Occipital lobe (tissue), 2 donors: ENCODE results near the gene PSAP. TPM values are rescaled to one million over a fixed set of nuclear protein-coding genes. Genes with fewer than 3 reads are reported as not detected.

ENCODE experiments used
- DNase-seq: peaks from one replicate; lab custom pipeline; 2025; lab: John Stamatoyannopoulos, UW
- total RNA-seq: library from RNA; depleted of rRNA; stranded (reverse); fragments of >200 nt; gene quantifications from one replicate; pipeline ENCODE4 v1.2.3, GENCODE V29; 2014

Gene PSAP
- total RNA-seq, 1 donor from 2014 or later: 385 TPM

DNA sequence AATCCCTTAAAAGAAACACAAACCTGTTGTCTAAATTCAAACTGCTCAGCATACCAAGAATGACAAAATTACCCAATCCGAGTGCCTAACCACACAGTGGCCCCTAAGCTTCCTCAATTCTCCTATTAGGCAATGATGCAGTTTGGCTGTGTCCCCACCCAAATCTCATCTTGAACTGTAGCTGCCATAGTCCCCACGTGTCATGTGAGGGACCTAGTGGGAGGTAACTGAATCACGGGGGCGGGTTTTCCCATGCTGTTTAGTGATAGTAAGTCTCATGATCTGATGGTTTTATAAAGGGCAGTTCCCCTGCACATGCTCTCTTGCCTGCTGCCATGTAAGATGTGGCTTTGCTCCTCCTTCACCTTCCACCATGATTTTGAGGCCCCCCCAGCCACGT is 21.9 kb downstream of the PSAP start:
- no peak for DNase-seq

DNA sequence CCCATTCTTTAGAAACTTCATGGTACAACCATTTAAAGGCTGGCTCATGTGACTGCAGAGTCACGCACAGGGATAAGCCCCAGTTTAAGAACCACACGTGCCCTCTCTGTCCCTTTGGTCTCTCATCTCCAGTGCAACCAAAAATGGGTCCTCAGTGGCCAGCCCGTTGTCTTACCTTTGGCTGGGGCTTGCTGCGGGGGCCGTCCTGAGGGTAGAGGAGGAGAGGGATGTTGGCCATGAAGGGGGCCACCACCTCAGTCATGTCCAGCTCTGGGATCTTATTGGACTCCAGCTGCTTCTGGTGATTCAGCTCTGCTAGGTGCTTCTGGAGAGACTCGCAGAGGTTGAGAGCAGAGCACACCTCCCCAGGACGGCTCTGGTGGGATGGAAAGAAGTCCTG is 22.3 kb downstream of the PSAP start:
- DNase-seq: no peak

DNA sequence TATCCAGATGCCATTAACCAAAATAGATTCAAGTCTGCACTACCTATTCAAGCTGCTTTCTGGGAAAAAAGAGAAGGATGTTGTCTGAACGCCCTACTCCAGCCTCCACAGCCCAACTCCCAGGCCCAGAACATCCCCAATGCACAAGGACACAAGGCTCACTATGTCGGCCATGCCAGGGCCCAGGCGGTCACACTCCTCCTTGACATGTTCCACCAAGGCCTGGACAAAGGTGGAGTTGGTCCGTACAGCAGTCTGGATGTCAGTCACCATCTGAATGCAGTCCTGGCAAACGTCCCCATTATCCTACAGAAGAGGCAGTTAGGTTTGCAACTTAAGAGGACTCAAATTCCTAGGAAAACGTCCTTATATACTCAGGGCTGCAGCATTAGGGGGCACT is 23.2 kb downstream of the PSAP start:
- DNase-seq: no peak

DNA sequence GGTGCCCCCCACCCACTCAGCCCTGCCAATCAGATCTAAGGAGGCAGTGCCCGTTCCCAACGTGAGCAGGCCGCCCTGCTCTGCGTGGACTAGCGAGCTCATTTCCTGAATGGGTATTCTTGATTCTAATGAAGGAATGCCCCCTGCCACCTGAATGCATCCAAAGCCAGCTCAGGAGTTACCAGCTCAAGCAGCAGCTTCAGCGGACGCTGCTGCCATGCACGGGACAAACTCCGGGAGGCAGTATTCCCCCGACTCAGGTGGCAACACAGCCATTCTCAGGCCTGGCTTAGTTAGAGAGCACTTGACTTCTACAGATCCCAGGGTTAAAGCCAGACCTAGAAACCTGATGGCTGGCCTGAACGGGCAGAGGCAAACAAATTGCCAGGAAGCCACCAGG is 25.8 kb downstream of the PSAP start:
- DNase-seq: no peak

DNA sequence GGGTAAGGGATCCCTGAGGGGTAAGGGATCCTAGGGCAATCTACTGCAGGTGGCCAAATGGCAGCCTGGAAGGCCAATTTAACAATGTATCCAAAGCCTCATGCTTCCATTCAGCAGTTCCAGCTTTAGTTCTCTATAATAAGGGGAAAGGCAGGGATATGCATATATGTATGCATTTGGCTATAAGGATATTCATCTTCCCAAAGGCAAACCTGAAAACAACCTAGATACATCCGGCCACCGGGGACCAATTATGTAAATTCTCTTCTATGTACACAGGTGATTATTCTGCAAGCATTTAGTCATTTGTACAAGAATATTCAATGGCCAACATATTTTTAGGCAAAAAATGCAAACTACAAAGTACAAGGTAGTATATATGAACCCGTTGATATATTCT is 26.7 kb downstream of the PSAP start:
- DNase-seq: no peak

DNA sequence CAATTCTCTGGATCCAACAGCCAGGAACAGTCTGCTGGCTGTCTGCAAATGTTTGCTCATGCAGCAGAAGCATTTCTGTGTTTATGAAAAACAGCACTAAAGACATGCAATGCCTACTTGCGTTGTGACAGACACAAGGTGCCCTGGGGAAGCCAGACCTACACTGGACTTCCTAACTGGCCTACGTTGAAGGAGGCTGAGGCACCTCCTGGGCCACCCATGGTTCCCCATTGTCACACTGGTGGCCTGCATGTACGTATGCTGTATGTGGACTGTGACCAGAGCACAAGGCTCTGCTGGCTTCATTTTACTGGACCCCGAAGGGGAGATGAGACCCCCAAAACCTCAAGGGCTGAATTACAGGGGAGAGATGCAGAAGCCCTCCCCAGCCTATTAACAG is 27.7 kb downstream of the PSAP start:
- no peak for DNase-seq

DNA sequence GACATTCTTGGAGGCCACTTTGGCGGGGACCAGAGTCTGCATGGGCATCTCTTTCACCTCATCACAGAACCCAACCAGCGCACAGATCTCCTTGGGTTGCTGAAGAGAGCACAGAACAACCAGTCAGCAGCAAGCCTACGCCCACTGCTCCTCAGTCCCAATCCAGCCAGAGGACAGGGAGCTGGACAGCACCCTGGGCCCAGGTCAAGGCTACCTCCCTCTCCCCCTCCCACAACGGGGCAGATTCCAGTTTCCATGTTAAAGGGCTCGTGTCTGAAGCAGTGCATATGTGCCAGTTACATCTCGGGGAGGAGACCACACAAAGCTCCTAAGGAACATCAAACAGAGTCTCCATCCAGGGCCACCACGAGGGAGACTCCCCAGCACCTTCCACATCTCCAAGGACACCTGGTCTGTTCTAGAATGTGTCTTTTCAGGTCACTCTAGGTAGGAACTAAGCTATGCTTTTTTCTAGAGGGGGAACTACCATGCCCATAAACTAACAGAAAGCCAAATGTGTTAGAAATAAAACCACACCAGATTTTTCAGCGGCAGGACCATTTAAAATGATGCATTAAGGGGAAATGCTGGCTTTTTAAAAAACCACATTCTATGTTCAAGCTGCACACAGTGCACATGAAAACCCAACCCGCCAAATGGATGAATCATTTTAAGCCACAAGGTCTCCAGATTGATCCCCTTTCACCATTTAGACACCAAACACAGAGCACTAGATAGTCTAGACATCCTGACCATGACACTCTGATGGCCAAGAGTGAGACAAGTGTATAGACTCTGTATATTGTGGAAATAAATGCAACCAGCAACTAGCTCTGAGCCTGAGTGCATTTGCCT is 28.9 kb downstream of the PSAP start:
- DNase-seq: no peak

DNA sequence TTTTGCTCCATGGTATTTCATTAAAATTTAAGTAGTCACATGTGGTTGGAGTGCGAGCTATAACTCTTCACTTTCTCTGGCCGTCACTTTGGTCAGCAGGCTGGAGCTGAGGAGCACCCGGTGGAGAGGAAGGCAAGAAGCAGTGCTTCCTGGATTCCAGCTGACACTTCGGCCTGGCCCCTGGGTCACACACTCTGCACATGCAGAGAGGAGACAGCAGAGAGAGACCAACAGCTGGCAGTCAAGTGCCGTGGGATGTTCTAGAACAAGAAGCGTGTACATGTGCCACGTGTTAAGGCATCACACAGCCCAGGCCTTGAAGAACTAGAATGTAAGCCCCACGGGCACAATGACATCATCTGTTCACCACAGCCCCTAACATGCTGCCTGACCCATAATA is 30.1 kb downstream of the PSAP start:
- no peak for DNase-seq

DNA sequence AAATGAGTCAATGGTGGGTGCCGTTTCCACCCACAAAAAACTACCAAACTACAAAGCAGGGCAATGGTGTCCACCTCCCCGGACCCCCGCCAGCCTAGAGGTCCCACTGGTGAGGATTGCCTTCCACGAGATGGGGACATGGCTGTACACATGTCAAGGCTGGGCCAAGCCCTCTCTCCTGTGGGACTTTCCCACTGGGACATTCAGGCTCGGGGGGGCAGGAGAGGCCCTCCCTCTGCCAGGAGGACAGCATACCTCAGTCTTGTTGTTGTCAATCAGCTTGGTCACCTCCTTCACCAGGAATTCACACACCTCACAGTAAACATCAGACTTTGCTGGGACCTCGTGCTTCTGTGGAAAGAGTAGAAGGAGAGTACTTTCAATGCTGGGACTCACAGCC is 31.1 kb downstream of the PSAP start:
- no peak for DNase-seq

DNA sequence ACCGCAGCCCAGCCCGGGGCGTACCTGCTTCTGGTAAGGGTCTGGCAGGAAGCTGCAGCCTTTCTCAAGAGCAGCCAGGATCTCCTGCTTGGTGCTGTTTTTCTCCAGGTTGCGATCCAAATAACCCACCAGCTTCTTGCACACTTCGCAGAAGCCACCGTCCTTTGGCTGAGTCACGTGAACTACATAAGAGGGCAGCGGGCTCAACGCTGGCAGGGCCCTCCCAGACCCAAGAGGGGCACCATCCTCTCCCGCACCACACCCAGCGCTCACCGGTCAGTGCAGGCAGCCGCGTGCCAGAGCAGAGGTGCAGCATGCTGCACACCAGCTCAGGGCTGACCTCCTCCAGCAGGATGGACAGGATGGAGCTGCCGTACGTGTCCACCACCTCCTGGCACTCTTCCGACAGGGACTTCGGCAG is 31.6 kb downstream of the PSAP start:
- DNase-seq: no peak

DNA sequence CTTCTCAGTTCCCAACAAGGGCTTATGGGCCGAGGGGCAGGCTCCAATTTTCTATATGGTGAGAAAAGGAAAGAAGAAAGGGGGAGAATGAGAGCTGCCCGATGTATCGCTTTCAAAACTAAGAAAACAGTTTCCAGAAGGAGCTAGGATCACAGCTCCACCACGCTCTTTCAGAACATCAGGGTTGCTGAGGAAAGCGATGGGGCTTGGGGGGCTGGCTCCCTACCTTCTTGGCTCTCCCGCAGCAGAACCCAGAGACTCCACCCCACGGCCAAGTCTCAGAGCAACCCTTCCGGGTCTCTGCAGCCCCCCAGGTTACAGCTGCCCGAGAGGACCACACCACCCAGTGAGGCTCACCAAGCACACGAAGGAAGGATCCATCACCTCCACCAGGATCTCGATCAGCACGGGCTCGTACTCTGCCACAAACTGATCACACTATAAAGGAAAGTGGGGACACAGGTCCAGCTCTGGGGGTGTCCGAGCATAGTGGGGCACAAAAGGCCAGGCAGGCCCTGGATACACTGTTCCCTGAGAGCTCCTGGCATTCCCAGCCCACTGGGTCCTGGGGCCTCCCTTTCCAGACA is 32.3 kb downstream of the PSAP start:
- no peak for DNase-seq

DNA sequence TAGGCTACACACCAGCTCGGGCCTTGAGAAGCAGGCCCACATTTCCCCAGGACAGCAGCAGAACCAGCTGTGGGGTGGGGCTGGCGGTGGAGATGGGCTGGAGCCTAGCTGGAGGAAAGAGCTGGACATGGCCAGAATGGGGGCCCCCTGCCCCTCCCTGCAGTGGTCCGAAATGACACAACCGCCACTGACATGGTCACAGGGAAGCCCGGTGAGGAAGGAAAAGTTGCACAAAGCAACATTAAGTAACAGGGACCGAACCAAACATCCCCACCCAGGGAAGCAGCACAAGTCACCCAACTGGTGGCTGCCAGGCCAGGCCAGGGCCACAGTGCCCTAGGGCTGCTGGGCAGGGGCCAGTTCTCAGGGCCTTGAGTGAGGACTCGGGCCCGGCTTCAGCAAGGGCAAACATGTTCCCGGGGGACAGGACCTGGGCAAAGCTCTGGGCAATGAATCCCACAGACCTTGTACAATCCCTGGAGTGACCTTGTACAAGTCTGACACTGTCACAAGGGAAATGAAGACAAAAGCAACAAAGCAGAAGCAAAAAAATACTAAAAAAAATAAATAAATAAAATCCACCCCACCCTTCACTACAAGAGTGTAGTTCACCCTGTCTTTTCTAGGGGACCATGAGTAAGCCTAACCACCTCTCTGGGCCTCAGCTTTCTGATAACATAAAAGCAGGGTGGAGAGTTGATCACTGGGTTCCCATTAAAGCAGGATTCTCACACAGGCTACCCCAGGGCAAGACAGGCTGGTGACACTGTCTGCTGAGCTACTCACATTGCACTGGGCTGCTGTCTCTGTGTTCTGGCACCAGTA is 33.0 kb downstream of the PSAP start:
- DNase-seq: no peak

DNA sequence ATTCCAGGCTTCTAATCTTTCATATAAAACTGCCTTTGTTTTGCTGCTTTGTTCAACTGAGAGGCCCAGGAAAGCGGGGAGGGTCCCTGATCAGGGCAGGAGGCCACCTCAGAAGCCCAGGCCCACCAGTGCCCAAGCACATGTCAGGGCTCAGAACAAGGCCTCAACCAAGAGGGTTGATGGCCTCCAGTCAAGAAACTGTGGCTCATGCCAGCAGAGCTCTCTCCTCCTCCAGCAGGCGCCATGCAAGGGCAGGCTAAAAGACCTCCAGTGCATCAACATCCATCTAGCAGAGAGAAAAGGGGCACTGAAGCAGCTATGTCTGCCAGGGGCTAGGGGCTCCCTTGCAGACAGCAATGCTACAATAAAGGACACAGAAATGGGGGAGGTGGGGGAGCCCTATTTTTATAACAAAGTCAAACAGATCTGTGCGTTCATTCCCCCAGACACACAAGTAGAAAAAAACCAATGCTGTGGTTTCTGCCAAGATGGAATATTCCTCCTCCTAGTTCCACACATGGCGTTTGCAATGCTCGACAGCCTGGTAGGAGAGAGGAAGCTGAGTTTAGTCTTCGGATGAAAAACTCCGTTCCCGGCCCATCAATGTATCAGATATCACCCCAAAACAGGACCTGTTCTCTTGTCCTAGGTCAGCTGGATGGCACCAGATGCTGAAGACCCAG is 34.0 kb downstream of the PSAP start:
- DNase-seq: no peak

DNA sequence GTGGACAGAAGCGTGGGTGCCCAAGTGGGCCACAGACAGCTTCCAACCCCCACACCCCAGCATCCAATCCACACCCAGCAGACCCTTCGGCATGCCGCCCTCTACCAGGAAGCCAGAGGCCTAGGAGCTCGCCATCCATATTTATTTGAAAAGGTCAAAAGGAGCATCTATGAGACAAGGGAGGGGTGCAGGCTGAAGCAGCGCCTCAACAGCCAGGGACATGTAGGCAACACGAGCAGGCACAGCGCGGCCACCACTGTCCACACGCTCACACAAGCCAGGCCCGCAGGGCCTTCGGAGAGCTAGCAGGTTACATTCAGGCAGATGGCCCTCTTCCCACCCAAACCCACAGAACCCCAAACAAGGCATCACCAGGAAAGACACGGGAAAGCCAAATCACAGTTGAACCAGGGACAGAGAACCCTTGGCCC is 34.6 kb downstream of the PSAP start:
- no peak for DNase-seq

DNA sequence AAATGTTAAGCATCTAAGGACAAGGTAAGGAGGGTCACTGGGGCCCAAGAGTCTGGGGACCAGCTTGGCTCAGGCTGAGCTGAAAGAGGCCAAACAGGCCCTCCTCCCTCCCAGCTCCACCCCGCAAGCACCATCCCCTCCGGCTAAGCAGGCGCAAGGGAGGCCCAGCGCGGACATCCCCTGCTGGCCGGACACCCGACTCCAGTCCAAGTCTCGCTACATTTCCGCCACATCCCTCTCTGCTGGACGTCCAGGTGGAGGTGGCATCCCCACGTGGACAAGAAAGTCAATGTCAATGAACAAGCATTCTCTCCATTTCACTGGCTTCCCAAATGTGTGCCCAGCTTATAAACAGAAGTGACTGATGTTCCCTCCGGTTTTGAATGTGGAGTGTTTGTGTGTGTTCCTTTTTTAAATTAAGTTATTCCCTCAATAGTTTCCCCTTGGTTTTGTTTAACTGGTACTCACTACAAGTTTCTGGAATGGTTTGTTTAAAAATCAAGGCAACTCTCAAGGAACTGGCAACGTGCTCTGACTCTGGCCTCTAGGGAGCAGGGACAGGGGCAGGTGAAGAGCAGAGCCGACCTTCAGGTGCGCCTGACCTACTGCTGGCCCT is 35.4 kb downstream of the PSAP start:
- DNase-seq: no peak

DNA sequence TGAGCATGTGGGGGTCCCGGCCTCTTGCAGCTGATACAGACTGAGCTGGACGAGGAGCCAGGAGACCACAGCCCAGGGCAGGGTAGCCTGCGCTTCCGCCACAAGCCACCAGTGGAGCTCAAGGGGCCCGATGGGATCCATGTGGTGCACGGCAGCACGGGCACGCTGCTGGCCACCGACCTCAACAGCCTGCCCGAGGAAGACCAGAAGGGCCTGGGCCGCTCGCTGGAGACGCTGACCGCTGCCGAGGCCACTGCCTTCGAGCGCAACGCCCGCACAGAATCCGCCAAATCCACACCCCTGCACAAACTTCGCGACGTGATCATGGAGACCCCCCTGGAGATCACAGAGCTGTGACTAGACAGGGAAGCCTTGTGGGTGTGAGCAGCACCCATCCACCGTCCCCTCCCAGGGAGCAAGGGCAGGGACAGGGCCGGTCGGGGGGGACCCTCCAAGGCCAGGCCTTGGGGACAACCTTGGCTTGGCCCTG is 36.1 kb downstream of the PSAP start:
- DNase-seq: no peak

DNA sequence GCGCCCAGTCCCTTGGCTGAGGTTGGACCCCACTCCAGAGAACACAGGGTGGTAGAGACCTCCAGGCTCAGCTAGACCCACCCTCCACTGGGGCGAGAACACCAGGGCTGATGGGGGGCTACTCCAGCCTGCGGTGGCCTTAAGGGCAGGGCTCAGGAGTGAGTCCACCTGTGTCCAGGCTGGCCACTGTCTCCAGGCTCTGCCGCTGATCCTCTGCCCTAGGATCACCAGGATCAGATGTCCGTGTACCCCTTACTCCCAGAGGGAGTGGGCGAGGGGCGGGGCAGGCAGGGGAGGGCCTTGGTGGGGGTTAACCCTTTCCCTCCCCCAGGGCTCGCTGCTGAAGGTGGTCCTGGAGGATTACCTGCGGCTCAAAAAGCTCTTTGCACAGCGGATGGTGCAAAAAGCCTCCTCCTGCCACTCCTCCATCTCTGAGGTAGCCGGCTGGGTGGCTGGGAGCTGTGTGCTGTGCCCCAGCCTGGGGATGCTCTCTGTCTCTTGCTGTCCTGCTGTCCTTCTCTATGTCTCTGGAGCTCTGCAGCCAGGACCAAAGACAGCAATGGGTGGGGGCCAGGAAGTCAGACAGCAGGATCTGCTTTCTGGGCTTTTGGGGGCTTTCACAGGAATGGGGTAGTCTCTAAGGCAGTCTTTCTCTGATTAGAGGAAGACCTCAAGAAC is 38.0 kb downstream of the PSAP start:
- no peak for DNase-seq

DNA sequence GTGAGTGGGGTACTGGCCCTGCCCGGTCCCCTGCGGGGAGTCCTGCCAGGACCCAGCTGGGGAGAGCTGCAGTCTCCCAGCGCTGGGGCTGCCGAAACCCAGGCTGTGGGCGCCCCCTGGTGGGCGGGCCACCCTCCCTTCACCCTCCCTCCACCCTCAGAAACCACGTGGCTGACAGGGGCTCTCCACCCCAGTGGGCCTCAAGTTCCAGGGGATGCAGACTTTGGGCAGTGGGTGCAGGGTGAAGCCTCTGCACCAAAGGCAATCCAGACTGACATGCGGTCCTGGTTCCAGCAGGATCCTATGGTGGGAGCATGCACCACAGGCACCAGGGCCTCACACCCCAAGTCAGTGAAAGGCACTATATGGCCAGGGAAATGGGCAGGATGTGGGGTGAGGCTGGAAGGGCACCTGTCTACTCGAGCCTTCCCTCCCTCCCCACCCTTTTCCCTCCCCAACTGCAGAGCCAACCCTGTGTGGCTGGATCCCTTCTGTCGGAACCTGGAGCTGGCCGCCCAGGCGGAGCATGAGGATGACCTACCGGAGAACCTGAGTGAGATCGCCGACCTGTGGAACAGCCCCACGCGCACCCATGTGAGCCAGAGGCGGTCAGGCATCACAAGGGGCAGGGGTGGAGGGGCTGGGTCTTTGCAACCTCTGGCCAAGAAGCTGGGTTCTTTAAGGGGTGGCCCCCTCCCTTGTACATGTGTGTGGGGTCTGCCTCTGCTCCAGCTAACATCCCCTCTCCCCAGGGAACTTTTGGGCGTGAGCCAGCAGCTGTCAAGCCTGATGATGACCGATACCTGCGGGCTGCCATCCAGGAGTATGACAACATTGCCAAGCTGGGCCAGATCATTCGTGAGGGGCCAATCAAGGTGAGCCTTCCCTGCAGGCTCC is 38.8 kb downstream of the PSAP start:
- no peak for DNase-seq

DNA sequence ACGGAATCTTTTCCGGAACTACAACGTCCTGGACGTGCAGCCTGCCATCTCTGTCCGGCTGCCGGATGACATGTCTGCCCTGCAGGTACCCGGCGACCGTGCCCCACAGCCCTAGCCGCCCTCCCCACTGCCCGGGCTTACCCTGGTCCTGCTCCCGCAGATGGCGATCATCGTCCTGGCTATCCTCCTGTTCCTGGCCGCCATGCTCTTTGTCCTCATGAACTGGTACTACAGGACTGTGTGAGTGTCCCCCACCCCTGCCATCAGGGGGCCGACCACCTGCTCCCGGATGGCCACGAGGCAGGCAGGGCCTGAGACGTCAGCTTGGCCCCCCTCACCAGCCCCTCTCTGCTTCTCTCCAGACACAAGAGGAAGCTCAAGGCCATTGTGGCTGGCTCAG is 39.7 kb downstream of the PSAP start:
- DNase-seq: no peak
